DOHH2 (cell line): ENCODE data around the gene CD19.

Source experiments
- H3F3A ChIP-seq: fragments of 200-600 bp; sonication (generic), shearing (Covaris generic); 2 replicates; pipeline ENCODE4 v1.6.0; 2016; ENCODE audit warnings: antibody characterized with exemption, mild to moderate bottlenecking; ENCODE audit not compliant: control insufficient read depth, insufficient read depth
- H3K27ac ChIP-seq: fragments of 200-600 bp; sonication (generic); 2 replicates; pipeline ENCODE4 v1.5.1; 2014; ENCODE audit warnings: low read depth, mild to moderate bottlenecking, low read length, moderate library complexity
- H3K27me3 ChIP-seq: fragments of 200-600 bp; sonication (generic); 2 replicates; pipeline ENCODE4 v1.6.1; 2014; ENCODE audit warnings: mild to moderate bottlenecking, low read length, mixed read lengths; ENCODE audit not compliant: control insufficient read depth
- H3K36me3 ChIP-seq: fragments of 200-600 bp; sonication (generic); 2 replicates; pipeline ENCODE4 v1.6.1; 2014; ENCODE audit warnings: mild to moderate bottlenecking, low read length, moderate library complexity, mixed read lengths; ENCODE audit not compliant: control insufficient read depth
- H3K4me1 ChIP-seq: fragments of 200-600 bp; sonication (generic); 2 replicates; pipeline ENCODE4 v1.6.1; 2014; ENCODE audit warnings: mild to moderate bottlenecking, low read length, mixed read lengths; ENCODE audit not compliant: control insufficient read depth
- H3K4me2 ChIP-seq: fragments of 200-600 bp; sonication (generic); 2 replicates; pipeline ENCODE4 v1.6.0; 2014; ENCODE audit warnings: mild to moderate bottlenecking, low read length, moderate library complexity
- H3K4me3 ChIP-seq: fragments of 200-600 bp; sonication (generic); 2 replicates; pipeline ENCODE4 v1.5.1; 2014; ENCODE audit warnings: mild to moderate bottlenecking, low read length, mixed read lengths
- H3K79me2 ChIP-seq: fragments of 200-600 bp; sonication (generic); 2 replicates; pipeline ENCODE4 v1.6.1; 2014; ENCODE audit warnings: mild to moderate bottlenecking, low read length, mixed read lengths; ENCODE audit not compliant: control insufficient read depth
- H3K9me2 ChIP-seq: fragments of 200-600 bp; sonication (generic); replicated peaks from 2 replicates; pipeline ENCODE4 v1.6.1; 2014; ENCODE audit warnings: mild to moderate bottlenecking, low read length, mixed read lengths; ENCODE audit not compliant: control insufficient read depth
- H3K9me3 ChIP-seq: fragments of 200-600 bp; sonication (generic); 2 replicates; pipeline ENCODE4 v1.6.1; 2014; ENCODE audit warnings: antibody characterized with exemption, low read length, mixed read lengths; ENCODE audit not compliant: control insufficient read depth, insufficient read depth
- H4K20me1 ChIP-seq: fragments of 200-600 bp; sonication (generic); 2 replicates; pipeline ENCODE4 v1.6.0; 2014; ENCODE audit warnings: low read depth, mild to moderate bottlenecking, antibody characterized with exemption, low read length, moderate library complexity; ENCODE audit not compliant: control insufficient read depth, insufficient read depth
- CTCF ChIP-seq: fragments of 200-600 bp; sonication (generic); IDR thresholded peaks from one replicate; pipeline ENCODE4 v1.5.1; 2014; ENCODE audit warnings: antibody characterized with exemption, mild to moderate bottlenecking, low read depth, low read length; ENCODE audit not compliant: poor library complexity, severe bottlenecking
- EZH2phosphoT487 ChIP-seq: fragments of 200-600 bp; sonication (generic); IDR thresholded peaks from 2 replicates; pipeline ENCODE4 v1.6.1; 2017; ENCODE audit warnings: borderline replicate concordance, mild to moderate bottlenecking, antibody characterized with exemption, low read length, moderate library complexity, mixed read lengths

The CD19 gene

DNA sequence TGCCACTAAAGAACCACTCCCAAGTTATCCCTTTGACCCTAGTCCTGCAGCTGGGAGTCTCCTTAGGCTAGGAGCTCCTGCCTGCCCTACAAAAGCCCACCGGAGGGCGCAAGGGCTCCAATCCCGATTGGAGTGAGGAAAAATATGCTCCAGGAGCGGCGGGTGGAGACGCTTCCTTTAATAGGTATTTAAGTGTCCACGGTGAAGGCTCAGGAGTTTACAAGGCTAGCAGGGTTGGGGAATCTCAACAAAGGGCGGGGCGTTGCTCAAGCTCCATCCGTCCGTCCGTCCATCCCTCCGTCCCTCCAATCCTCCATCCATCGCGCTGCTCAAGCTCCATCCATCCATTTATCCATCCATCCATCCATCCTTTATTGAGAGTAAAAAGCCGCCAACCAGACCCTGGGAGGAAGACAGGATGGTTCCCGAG, 42.3 kb downstream of the CD19 start:
- Histone ChIP-seq H3K36me3 (no peaks in the 10 kb centered on the region; the same call in 1 of the 2 replicates), H3K27me3 (no peaks in the 10 kb centered on the region), H3K4me1 (peaks cover 13% of the 10 kb centered on the region), H3K9me2 (no peaks in the 10 kb centered on the region), H3F3A (0 out of 2 replicates have a peak, but pooled peaks cover 7% of the 10 kb centered on the region), H3K27ac (peak overlapping the region; percentile 29), H3K9me3 (no peaks in the 10 kb centered on the region), H4K20me1 (no peaks in the 10 kb centered on the region), H3K4me3 (peak overlapping the region; percentile 99), H3K79me2 (peaks cover 14% of the 10 kb centered on the region), H3K4me2 (peak overlapping the region; percentile 88)
- TF ChIP-seq EZH2phosphoT487 (no peak), CTCF (peak; percentile 76)

DNA sequence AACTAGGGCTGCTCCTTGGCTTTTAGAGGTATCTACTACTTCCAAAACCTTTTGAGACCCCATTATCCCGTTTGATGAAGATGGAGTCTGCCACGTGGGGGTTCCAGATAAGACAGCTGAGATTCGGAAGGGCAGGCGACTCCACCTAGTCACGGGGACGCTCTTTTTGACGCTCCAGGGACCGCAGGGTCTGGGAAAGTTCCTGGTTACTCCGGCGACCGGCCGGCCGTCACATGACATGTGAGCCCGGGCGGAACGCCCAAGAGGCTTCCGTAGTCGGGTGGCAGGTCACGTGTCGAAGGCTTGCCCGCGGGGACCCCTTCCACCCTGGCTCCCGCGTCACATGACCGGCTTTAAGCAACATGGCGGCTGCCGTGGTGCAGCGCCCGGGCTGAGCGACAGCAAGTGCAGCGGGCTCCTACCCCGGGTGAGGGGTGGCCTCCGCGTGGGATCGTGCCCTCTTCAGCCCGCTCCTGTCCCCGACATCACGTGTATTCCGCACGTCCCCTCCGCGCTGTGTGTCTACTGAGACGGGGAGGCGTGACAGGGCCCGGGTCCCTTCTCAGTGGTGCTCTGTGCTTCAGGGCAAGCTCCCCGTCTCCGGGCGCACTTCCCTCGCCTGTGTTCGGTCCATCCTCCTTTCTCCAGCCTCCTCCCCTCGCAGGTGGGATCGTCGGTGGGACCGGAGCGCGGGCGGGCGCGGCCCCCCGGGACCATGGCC, 42.8 kb downstream of the CD19 start, which contains the start of gene SPNS1:
Gene SPNS1, plus strand, starts transcription at position 342 of the 721 bp plus-strand sequence. Its CDS starts 374 bp downstream, at position 716.
- Histone ChIP-seq H3K36me3 (no peaks in the 10 kb centered on the region; the same call in 1 of the 2 replicates), H3K9me2 (no peaks in the 10 kb centered on the region), H3K4me2 (peak within 1 kb of the TSS; percentile 88), H3K4me1 (peaks cover 13% of the 10 kb centered on the region), H3K4me3 (peak within 1 kb of the TSS; percentile 99), H4K20me1 (no peaks in the 10 kb centered on the region), H3K27me3 (no peaks in the 10 kb centered on the region), H3K27ac (peak within 1 kb of the TSS; percentile 29), H3K9me3 (no peaks in the 10 kb centered on the region), H3K79me2 (peaks cover 14% of the 10 kb centered on the region), H3F3A (0 out of 2 replicates have a peak, but pooled peaks cover 7% of the 10 kb centered on the region)
- TF ChIP-seq CTCF (no peak), EZH2phosphoT487 (no peak)

DNA sequence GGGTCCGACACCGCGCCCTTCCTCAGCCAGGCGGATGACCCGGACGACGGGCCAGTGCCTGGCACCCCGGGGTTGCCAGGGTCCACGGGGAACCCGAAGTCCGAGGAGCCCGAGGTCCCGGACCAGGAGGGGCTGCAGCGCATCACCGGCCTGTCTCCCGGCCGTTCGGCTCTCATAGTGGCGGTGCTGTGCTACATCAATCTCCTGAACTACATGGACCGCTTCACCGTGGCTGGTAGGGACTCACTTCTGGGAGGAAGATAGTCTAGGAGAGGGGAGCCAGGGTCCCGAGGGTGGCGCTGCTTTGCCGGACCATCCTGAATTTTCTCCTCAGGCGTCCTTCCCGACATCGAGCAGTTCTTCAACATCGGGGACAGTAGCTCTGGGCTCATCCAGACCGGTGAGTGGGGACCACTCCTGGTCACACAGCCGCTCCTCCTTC, 43.4 kb downstream of the CD19 start:
- no peaks in the 10 kb centered on the region for H3K27me3 ChIP-seq
- peaks cover 14% of the 10 kb centered on the region for H3K79me2 ChIP-seq
- H3K9me3 ChIP-seq = no peaks in the 10 kb centered on the region
- no peak for TF ChIP-seq EZH2phosphoT487
- TF ChIP-seq CTCF = no peak
- no peak overlapping the region for H3K27ac ChIP-seq
- H3K4me1 ChIP-seq = peaks cover 13% of the 10 kb centered on the region
- peak overlapping the region; percentile 99 for H3K4me3 ChIP-seq
- no peaks in the 10 kb centered on the region for H3K9me2 ChIP-seq
- H3F3A ChIP-seq = 0 out of 2 replicates have a peak, but pooled peaks cover 7% of the 10 kb centered on the region
- no peaks in the 10 kb centered on the region for H4K20me1 ChIP-seq
- no peaks in the 10 kb centered on the region; the same call in 1 of the 2 replicates for H3K36me3 ChIP-seq
- H3K4me2 ChIP-seq = peak overlapping the region; percentile 88
